Transverse colon (tissue), 4 donors: Measurements from ENCODE around the gene ALPI. TPM values are rescaled to one million over a fixed set of nuclear protein-coding genes. Genes with fewer than 3 reads are reported as not detected.

Experiments
- DNase-seq: peaks from one replicate; pipeline ENCODE4 v3.0.0-alpha.2; 2019
- H3K27ac ChIP-seq, 4 donors: fragments of 200-600 bp; sonication (generic); 2 replicates each; pipeline ENCODE4 v1.5.1; 2016 to 2018; ENCODE audit warnings: inconsistent platforms in 4 of 4
- H3K27me3 ChIP-seq: fragments of 200-600 bp; sonication (generic); 2 replicates; pipeline ENCODE4 v1.5.1; 2017; ENCODE audit warnings: inconsistent platforms
- H3K36me3 ChIP-seq, 4 donors: fragments of 200-600 bp; sonication (generic); 2 replicates each; pipeline ENCODE4 v1.5.1; 2017 to 2019; ENCODE audit warnings: inconsistent platforms in 4 of 4
- H3K4me1 ChIP-seq, 4 donors: fragments of 200-600 bp; sonication (generic); 2 replicates each; pipeline ENCODE4 v1.5.1; 2017 to 2020; ENCODE audit warnings: inconsistent platforms in 4 of 4
- H3K4me3 ChIP-seq, 4 donors: fragments of 200-600 bp; sonication (generic); 1 replicate in 1 of 4; 2 replicates in 3 of 4; pipeline versions ENCODE4 v1.5.1 to v1.6.1; 2017 to 2019; ENCODE audit warnings: inconsistent platforms in 4 of 4
- H3K9me3 ChIP-seq, 2 donors: fragments of 200-600 bp; sonication (generic); 2 replicates each; pipeline ENCODE4 v1.5.1; 2017 to 2019; ENCODE audit warnings: inconsistent platforms in 2 of 2
- EP300 ChIP-seq: sonication (generic); formaldehyde crosslinking; IDR thresholded peaks from one replicate; pipeline ENCODE4 v1.6.1; 2017; ENCODE audit warnings: antibody characterized with exemption, low read depth
- POLR2A ChIP-seq: fragments of 450-650 bp; IDR thresholded peaks from one replicate; pipeline ENCODE4 v1.6.1; 2016; ENCODE audit warnings: antibody characterized with exemption, mild to moderate bottlenecking, moderate library complexity
- POLR2AphosphoS5 ChIP-seq, 3 donors: sonication (generic); formaldehyde crosslinking; IDR thresholded peaks; one replicate each; pipeline ENCODE4 v1.6.1; 2016; ENCODE audit warnings: antibody characterized with exemption in 3 of 3
- WGBS, 2 donors: methylation state at CpG; one replicate each; pipeline ENCODE4 v1.1.5; 2018; ENCODE audit warnings: low coverage in 1 of 2; 5-methylcytosine and 5-hydroxymethylcytosine counted together
- in situ Hi-C, 4 donors: fragments of 200-750 bp; cut with MboI; loops; one replicate each; pipeline versions ENCODE4 v1.15.0 to v1.15.1; 2017; ENCODE audit warnings: low sequenced_read_pairs in 3 of 4, low pct_ligation_motif_present in 1 of 4, low pct_unique_long_range_greater_than_20kb in 1 of 4
- intact Hi-C: fragments of 100-400 bp; cut with DNase I; formaldehyde crosslinking; loops from one replicate; pipeline ENCODE4 v1.15.1; 2023; ENCODE audit warnings: low total_unique reads
- total RNA-seq, 4 donors: library from RNA; depleted of rRNA; stranded (reverse); fragments of >200 nt; gene quantifications; one replicate each; pipeline ENCODE4 v1.1.0, GENCODE V29; 2016
- TF ChIP-seq, protein P1 (sequence below), 5 experiments: fragments of 200-600 bp in 3 of 5; fragments of 450-650 bp in 2 of 5; sonication (generic) in 3 of 5; IDR thresholded peaks; 1 replicate in 2 of 5; 2 replicates in 3 of 5; pipeline ENCODE4 v1.5.1; 2016 to 2017; ENCODE audit warnings: antibody characterized with exemption in 5 of 5, inconsistent platforms in 3 of 5, mild to moderate bottlenecking in 2 of 5, moderate library complexity in 1 of 5

ALPI gene
- total RNA-seq, 4 donors from 2014 or later = 4.2 to 50.9 (median 25.9) TPM

DNA sequence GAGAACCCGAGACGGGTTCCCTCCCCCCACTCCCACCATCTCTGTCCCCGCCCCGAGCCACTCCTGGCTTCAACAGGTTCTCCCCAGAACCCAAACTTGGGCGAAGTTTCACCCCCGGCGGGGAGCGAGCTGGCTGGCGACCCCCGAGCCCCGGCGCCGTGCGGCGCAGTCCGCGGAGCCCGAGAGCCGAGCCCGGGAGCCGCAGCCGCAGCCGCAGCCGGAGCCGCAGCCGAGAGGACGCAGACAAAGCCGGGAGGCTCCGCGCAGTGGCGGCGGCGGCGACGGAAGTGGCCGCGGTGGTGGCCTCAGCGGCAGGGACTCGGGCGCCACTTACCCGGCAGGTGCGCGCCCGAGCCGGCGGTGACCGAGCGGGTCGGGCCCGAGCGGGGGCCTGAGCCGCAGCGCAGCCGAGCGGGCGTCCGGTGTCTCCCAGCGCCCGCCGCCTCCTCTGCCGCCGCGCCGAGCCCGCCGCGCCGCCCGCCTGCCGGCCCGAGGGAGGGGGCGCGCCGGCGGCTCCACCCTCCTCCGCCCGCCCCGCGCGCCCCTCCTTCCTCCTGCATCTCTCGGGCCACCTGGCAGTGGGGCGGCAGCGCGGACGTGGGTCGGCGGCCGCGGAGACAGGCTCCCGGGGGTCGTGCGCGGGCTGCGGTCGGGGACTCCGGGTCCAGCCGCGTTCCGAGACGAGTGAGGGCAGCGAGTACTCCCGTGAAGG, 31.6 kb downstream of the ALPI start, which contains the start of gene ECEL1:
TSS of gene ECEL1 (minus strand) at position 450 of the 712 bp plus-strand sequence. CDS start 1,181 bp downstream, outside the sequence.
- DNase-seq = no peak
- intact Hi-C loops = no loop called here
- H3K27ac ChIP-seq = no peak within 1 kb of the TSS
- no peaks in the 10 kb centered on the region for H3K36me3 ChIP-seq
- WGBS, 2 donors = 1% methylated on average over 37 of the region's 102 CpGs; no CpG with 5 or more reads in 1 of the 2 donors
- peaks cover 76% of the 10 kb centered on the region for H3K27me3 ChIP-seq
- no peaks in the 10 kb centered on the region for H3K9me3 ChIP-seq
- H3K4me3 ChIP-seq = peak within 1 kb of the TSS in 2 of 4 donors; percentile 19 to 28
- H3K4me1 ChIP-seq = peaks cover 0 to 17% (median 7%) of the 10 kb centered on the region in 4 donors
- in situ Hi-C loops = no loop called here
- no peak for TF ChIP-seq POLR2A
- TF ChIP-seq EP300 = no peak
- TF ChIP-seq, protein P1, sequence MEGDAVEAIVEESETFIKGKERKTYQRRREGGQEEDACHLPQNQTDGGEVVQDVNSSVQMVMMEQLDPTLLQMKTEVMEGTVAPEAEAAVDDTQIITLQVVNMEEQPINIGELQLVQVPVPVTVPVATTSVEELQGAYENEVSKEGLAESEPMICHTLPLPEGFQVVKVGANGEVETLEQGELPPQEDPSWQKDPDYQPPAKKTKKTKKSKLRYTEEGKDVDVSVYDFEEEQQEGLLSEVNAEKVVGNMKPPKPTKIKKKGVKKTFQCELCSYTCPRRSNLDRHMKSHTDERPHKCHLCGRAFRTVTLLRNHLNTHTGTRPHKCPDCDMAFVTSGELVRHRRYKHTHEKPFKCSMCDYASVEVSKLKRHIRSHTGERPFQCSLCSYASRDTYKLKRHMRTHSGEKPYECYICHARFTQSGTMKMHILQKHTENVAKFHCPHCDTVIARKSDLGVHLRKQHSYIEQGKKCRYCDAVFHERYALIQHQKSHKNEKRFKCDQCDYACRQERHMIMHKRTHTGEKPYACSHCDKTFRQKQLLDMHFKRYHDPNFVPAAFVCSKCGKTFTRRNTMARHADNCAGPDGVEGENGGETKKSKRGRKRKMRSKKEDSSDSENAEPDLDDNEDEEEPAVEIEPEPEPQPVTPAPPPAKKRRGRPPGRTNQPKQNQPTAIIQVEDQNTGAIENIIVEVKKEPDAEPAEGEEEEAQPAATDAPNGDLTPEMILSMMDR (IDR thresholded peaks at IDR 0.05) = no peak
- no peak for TF ChIP-seq POLR2AphosphoS5 (IDR thresholded peaks at IDR 0.05)

DNA sequence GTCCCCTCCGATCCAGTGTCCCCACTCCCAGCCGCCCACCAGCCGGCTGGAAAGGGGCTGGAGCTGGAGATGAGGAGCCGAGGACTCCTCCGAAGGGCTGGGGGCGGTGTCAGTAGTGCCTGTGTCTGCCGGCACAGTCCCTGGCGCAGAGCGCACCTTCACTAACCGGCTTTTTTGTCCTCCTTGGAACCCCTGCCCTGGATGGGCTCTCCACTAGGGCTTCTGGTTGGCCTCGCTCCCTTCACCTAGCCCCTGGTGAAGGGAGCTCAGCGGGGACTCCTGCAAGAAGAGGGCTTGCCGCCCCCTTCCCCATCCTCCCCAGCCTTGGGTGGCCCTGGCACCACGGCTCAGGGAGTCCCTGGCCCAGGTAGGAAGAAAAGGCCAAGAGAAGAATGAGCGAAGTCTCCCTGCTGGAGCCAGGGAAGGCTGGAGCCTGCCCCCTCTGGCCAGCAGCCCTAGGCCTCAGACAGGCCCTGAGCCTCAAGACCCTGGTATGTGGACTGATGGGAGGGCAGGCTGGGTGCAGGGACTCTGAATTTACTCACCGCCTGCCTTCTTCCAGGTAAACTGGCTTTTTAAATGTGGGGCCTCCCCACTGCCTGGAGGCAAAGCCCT, 32.3 kb downstream of the ALPI start:
- Histone ChIP-seq H3K27me3 (peaks cover 74% of the 10 kb centered on the region), H3K9me3 (no peaks in the 10 kb centered on the region), H3K36me3 (no peaks in the 10 kb centered on the region), H3K4me3 (no peak overlapping the region), H3K4me1 (peaks cover 0 to 17% (median 7%) of the 10 kb centered on the region in 4 donors), H3K27ac (no peak overlapping the region)
- DNase-seq = no peak
- intact Hi-C loops (no loop called here), in situ Hi-C loops (no loop called here)
- TF ChIP-seq POLR2AphosphoS5 (IDR thresholded peaks at IDR 0.05) (no peak), POLR2A (no peak), EP300 (no peak)
- TF ChIP-seq, protein P1 (IDR thresholded peaks at IDR 0.05) = no peak
- WGBS, 2 donors = 46% methylated on average over 13 of the region's 16 CpGs; no CpG with 5 or more reads in 1 of the 2 donors

DNA sequence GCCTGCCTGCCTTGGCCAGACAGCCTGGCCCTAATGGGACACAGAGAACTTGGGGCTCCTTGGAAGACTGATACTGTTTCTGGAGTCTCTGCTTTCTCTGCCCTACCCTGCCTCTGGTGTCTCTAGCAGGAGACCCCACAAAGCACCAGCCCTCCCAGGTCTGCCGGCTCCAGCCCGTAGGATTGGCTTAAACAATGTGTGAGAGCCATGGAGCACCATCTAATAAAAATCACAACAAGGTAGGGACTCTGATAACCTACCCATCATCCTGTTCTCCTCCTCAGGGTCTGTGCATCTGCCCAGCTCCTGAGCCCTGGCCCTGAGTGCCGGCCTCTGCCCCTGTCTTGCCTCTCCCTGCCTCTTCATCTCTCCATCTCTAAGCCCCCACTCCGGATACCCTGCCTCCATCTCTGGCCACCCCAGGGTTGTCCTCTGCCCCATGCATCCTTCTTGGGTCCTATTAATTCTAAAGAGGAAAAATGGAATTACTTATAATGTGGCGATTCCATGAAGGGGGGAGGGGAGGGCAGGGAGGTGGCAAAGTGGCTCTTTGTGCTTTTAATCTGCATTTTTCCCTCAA, 32.9 kb downstream of the ALPI start:
- Histone ChIP-seq H3K27ac (no peak overlapping the region), H3K9me3 (no peaks in the 10 kb centered on the region), H3K36me3 (no peaks in the 10 kb centered on the region), H3K27me3 (peaks cover 68% of the 10 kb centered on the region), H3K4me3 (no peak overlapping the region), H3K4me1 (peaks cover 0 to 17% (median 7%) of the 10 kb centered on the region in 4 donors)
- intact Hi-C loops = no loop called here
- in situ Hi-C loops = no loop called here
- TF ChIP-seq, protein P1 (IDR thresholded peaks at IDR 0.05) = no peak
- 84 to 86% methylated on average over 1 to 5 of the region's 5 CpGs for WGBS, 2 donors
- no peak for DNase-seq

DNA sequence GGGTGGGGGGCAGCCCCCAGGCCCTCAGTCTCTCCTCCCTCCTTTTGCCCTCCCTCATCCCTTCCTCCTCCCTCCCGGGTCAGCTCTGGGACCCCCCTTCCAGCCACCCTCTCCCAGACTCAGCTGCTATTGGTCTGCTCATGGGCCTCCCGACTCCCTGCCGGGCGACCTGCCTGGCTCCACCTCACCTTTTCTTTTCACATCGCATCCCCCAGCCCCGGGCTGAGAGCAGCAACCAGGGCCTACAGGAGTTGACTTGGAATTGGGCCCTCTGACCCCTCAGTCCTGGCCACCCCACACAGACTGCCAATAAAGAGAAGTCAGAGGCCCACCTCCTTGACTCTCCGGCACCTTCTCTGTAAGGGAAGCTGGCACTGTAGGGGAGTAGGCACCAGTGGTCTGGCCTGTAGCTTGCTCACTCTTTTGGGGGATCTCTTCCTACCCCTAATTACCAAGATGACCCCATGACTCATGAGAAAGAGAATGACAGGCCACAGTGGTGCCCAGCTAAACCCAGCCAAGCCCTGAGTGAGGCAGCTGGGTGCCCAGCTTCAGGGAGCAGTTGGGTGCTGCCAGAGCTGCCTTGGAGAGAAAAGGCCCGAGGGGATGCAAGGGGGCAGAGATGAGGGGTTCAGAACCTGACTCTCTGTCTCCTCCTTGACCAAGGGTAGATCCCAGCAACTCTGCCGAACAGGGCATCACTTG, 33.7 kb downstream of the ALPI start:
- no peaks in the 10 kb centered on the region for H3K9me3 ChIP-seq
- TF ChIP-seq, protein P1 (IDR thresholded peaks at IDR 0.05) = no peak
- TF ChIP-seq POLR2A = no peak
- TF ChIP-seq POLR2AphosphoS5 (IDR thresholded peaks at IDR 0.05) = no peak
- TF ChIP-seq EP300 = no peak
- WGBS, 2 donors = 71 to 78% methylated on average over 6 to 9 of the region's 9 CpGs
- no peak for DNase-seq
- H3K4me3 ChIP-seq = no peak overlapping the region
- H3K4me1 ChIP-seq = peaks cover 0 to 17% (median 7%) of the 10 kb centered on the region in 4 donors
- H3K36me3 ChIP-seq = no peaks in the 10 kb centered on the region
- intact Hi-C loops (no loop called here), in situ Hi-C loops (no loop called here)
- no peak overlapping the region for H3K27ac ChIP-seq
- H3K27me3 ChIP-seq = peaks cover 60% of the 10 kb centered on the region
